ENCODE measurements around the gene PIGW. TPM values are rescaled to one million over a fixed set of nuclear protein-coding genes. Genes with fewer than 3 reads are reported as not detected.

Gene PIGW
- total and polyA plus RNA-seq, 10 of the 15 experiments (the other 5 are each of a cell fraction or from before 2014, with no cell fraction given), result 6.0 to 31.5 (median 13.8) TPM

- H3K36me3 ChIP-seq (ENCODE audit: control insufficient read depth in 2 of 2, insufficient read depth in 2 of 2, low read length in 1 of 2), result peaks cover 25 to 29% of the 10 kb centered on the region in 2 experiments
- TF ChIP-seq HCFC1 (IDR thresholded peaks at IDR 0.05; ENCODE audit: low read length), result no peak
- TF ChIP-seq ZNF24 (IDR thresholded peaks at IDR 0.05), result no peak
- TF ChIP-seq MYC (IDR thresholded peaks at IDR 0.05; ENCODE audit: insufficient read depth, insufficient read length, insufficient replicate concordance, low read length, severe bottlenecking), result no peak
- no peak for TF ChIP-seq PML (IDR thresholded peaks at IDR 0.05; ENCODE audit: low read length)
- no peak for TF ChIP-seq IKZF2 (IDR thresholded peaks at IDR 0.05)
- no peak for TF ChIP-seq PKNOX1 (IDR thresholded peaks at IDR 0.05)
- no peak for TF ChIP-seq TAF1 (IDR thresholded peaks at IDR 0.05; ENCODE audit: borderline replicate concordance, low read depth, low read length)
- no peak for TF ChIP-seq CUX1 (IDR thresholded peaks at IDR 0.05; ENCODE audit: insufficient replicate concordance, low read depth, low read length)
- no peak for TF ChIP-seq ZSCAN29 (IDR thresholded peaks at IDR 0.05)
- TF ChIP-seq MEF2A (IDR thresholded peaks at IDR 0.05; ENCODE audit: insufficient read depth, low read depth, low read length), result no peak
- TF ChIP-seq KAT2A (conservative IDR thresholded peaks at IDR 0.05; ENCODE audit: control insufficient read depth, low read depth, low read length), result no peak
- no peak for TF ChIP-seq ATF2 (IDR thresholded peaks at IDR 0.05; ENCODE audit: low read length)
- TF ChIP-seq EP300 (IDR thresholded peaks at IDR 0.05; ENCODE audit: borderline replicate concordance in 1 of 2, control insufficient read depth in 1 of 2, low read depth in 2 of 2, low read length in 2 of 2), result no peak
These were observed 31.2 kb upstream of the PIGW start for GRCh38 chr17:36503456-36504155.

More at GRCh38 chr17:36503456-36504155, 31.2 kb upstream of the PIGW start:
- no peak for ATAC-seq
- no peak overlapping the region for H3K9ac ChIP-seq (ENCODE audit: control insufficient read depth, insufficient read depth, low read length)
- no peak overlapping the region for H3K4me3 ChIP-seq
- H2AFZ ChIP-seq (ENCODE audit: control insufficient read depth, low read depth, low read length), result no peak overlapping the region
- H3K9me3 ChIP-seq (replicated peaks; ENCODE audit: control insufficient read depth, insufficient read depth, low read length), result no peaks in the 10 kb centered on the region
- ChIA-PET SMC1A (ENCODE audit: uncharacterized antibody, unreplicated experiment) (no interaction called here), POLR2A (no interaction called here), CTCF (no interaction called here), RAD21 (ENCODE audit: unreplicated experiment) (no interaction called here)
- BruUV-seq (replicated peaks), result no TSS peak
- in situ Hi-C loops (cut with MboI), result no loop called here
- no peaks in the 10 kb centered on the region for H3K79me2 ChIP-seq (ENCODE audit: control insufficient read depth, insufficient read depth, low read length)
- no peak for FAIRE-seq
- no peak overlapping the region for H3K4me2 ChIP-seq (ENCODE audit: control insufficient read depth, insufficient read depth)
- intact Hi-C loops (cut with micrococcal nuclease; ENCODE audit: unreplicated experiment), result no loop called here
- 97% methylated on average over 7 of the region's 7 CpGs for WGBS (ENCODE audit: insufficient coverage, insufficient replicate concordance, low lambda C conversion rate, missing lambda C conversion rate)
- H3K4me1 ChIP-seq (ENCODE audit: control insufficient read depth, insufficient read depth, low read length), result no peaks in the 10 kb centered on the region
- no peaks in the 10 kb centered on the region for H4K20me1 ChIP-seq (ENCODE audit: control insufficient read depth, insufficient read depth)
- no peak for DNase-seq (ENCODE audit: low read depth, low spot score)
- H3K27me3 ChIP-seq (replicated peaks in 1 of 2; ENCODE audit: control insufficient read depth in 2 of 2, insufficient read depth in 2 of 2, low read length in 1 of 2), result no peaks in the 10 kb centered on the region
- H3K27ac ChIP-seq (ENCODE audit: control insufficient read depth, insufficient read depth), result no peak overlapping the region
